Non-pigmented ciliary epithelial cell (primary cell): ENCODE data around the gene TK2.
"Not testable (repeated sequence)": the region's sequence is repeated elsewhere in the genome, so short reads cannot be mapped to it uniquely, and the experiment has no call there.

Source experiments
- DNase-seq: peaks from one replicate; pipeline ENCODE4 v3.0.0-alpha.2; 2010; ENCODE audit warnings: low read depth

TK2 gene

GRCh38 chr16:66549284-66550131 is at the start of gene TK2:
Gene TK2 (minus strand): TSS chr16:66550122. CDS start chr16:66550061, 61 bp downstream.
- no peak for DNase-seq

DNA sequence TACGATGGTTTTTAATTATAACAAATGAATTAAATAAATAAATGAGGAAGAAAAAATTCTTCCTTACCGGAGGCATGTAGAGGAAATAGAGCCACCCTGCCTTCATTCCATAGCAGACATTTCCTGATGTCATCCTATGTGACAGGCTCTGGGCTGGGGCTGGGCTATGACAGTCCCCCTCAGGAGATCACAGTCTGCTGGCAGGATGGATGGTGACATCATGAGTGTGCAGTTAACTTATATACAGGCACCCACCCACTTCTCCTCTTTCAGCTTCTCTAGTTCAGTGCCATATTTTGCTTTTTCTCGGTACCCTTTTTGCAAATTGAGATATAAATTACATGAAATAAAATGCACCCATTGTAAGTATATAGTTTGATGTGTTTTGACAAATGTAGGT is 48.2 kb upstream of the TK2 start:
- no peak for DNase-seq

DNA sequence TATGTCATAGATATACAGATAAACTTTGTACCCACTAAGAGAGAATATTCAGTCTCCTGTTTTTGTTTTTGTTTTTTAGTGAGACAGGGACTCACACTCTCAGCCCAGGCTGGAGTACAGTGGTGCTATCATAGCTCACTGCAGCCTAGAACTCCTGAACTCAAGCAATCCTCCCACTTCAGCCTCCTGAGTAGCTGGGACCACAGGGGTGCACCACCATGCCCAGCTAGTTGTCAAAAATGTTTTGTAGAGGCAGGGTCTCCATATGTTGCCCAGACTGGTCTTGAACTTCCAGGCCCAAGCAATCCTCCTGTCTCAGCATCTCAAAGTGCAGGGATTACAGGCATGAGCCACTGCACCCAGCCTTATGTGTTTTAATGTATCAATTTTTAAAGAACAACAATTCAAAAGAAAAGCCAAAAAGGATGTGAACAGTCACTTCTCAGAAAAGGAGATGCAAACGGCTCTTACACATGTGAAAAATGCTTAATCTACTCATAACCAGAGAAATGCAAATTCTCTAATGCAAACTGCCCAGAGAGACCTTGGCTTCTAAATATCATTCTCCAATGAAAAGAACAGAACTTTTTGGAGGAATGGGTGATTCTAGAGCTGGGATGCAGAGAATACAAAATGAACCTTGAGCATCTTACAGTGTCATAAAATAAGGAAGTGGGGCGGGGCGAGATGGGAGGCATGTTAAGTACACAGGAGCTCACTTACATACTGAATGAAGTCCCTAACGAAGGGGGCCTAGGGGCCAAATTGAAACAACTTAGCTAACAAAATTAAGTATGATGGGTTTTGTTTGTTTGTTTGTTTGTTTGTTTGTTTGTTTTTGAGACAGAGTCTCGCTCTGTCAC is 47.3 kb upstream of the TK2 start:
- DNase-seq: no peak

GRCh38 chr16:66596559-66596958 is 46.6 kb upstream of the TK2 start:
- not testable (repeated sequence) for DNase-seq

GRCh38 chr16:66594739-66595138 is 44.8 kb upstream of the TK2 start:
- no peak for DNase-seq

DNA sequence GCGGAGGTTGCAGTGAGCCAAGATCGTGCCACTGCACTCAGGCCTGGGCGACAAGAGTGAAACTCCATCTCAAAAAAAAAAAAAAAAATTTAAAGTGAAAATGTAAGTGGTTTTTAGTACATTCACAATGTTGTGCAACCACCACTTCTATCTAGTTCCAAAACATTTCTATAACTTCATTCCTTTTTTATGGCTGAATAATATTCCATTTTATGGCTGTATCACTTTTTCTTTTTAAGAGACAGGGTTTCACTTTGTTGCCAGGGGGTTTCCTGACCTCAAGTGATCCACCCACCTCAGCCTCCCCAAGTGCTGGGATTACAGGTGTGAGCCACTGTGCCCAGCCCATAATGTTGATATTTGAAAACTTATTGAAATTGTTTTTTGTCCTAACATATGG is 42.9 kb upstream of the TK2 start:
- DNase-seq: no peak

DNA sequence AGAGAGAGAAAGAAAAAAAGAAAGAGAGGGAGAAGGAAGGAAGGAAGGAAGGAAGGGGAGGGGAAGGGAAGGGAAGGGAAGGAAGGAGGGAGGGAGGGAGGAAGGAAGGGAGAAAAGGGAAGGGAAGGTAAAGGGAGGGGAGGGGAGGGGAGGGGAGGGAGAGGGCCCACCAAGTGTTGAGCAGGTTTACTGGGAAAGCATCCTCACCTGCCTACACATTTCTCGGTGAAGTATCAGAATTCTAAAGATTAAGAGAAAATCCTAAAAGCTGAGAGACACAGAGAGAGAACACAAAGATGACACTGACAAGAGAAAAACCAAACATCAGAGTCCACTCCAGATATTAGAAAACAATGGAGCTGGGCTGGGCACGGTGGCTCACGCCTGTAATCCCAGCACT is 42.3 kb upstream of the TK2 start:
- no peak for DNase-seq

GRCh38 chr16:66591018-66591417 is 41.1 kb upstream of the TK2 start:
- DNase-seq: no peak

DNA sequence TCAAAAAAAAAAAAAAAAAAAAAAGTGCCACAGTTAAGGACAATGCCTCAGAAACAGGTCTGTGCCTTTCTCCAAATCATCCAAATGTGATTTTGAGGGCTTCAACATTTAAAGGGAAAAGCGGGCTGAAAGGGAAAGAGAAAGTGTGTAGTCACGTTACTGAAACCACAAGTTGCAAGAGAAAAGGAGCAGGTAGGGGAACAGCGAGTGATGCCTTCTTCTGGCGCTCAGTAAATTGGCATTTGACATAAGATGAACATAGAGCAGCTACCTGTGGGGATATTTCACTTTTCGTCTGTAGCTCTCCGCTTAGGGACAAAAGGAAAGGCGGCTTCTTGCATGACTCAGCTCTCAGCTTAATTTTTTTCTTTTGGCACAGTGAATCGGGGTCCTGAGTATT is 40.4 kb upstream of the TK2 start:
- DNase-seq: no peak

DNA sequence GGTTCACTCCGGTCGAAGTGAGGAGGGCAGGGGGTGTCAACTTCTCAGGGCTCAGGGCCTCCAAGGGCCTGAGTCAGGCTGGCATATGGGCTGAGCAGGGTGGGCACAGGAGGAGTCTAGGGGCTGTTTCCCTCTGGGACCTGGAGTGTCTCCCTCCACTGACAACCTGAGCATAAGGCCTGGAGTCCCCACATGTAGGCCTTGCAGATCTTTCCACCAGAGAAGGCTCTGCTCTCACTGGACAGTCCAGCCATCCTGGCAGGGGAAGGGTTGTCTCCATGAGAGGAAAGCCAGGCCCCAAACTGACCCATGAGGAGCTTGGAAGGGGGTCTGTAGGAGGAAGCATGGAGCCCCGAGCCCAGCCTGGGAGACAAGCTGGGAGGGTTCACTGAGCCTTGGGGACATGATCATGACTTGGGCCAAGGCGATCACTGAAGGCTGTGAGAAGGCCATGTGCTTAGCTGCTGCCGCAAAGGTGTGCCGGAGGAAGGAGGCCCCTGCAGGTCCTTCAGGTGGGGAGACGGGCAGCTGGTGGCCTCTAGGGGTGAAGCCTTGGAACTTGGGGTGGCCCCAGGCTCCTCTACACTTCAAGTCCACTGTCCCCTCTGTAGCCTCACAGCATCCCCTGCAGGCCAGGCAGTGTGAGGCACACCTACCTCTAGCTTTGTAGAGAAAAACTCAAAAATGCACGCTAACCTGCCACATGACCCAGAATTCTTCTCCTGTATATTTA is 39.2 kb upstream of the TK2 start:
- no peak for DNase-seq

DNA sequence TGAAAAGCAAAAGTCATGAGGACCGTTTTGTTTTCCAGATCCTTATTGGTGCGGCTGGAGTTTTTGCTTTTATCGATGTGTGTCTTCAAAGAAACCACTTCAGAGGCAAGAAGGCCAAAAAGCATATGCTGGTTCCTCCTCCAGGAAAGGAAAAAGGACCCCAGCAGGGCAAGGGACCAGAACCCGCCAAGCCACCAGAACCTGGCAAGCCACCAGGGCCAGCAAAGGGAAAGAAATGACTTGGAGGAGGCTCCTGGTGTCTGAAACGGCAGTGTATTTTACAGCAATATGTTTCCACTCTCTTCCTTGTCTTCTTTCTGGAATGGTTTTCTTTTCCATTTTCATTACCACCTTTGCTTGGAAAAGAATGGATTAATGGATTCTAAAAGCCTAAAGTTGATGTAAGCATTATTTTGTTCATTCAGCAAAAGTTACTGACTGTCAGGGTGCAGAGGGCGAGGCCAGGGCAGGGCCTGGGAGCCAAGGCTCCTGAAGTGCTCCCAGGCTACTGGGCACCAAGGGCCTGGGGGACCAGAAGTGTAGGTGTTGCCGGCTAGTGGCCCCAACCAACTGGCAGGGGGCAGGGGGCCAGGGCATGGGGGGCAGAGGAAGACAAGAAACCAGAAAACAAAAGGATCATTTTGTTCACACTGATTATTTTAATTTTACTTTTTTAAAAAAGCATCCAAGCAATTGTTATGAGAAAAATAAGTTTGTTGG is 38.1 kb upstream of the TK2 start:
- DNase-seq: no peak

DNA sequence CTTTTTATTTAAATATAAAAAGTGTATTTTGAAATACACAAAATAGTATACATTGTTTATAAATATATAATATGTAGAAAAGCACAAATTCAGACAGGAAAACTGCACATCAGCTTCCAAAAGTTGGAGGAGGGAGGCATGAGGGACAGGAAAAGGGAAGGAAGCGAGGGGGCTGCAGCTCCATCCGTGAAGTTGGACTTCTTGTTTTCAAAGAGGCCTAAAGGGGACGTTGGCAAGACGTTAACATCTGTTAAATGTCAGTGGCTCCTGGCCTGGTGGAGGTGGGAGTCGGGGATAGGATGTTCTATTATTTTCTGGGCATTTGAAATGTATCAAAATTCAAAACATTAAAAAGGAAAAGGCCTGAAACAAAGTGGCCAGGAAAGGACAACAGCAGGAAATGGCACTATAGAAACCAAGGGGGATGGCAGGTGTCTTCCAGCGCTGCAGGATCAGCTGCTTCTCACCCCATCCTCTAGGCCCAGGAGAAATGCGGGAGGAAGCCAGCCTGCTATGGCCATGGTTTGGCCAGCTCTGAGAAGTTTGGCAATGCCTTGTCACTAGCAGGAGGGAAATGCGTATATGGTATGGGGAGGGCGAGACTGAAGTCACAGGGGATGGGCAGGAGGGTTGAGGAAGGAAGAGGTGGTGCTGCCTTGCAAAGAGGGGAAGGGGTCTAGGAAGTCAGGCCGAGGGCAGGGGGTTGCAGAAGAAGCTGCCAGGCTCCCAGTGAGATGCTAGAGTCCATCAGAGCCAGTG is 35.7 kb upstream of the TK2 start:
- DNase-seq: no peak

DNA sequence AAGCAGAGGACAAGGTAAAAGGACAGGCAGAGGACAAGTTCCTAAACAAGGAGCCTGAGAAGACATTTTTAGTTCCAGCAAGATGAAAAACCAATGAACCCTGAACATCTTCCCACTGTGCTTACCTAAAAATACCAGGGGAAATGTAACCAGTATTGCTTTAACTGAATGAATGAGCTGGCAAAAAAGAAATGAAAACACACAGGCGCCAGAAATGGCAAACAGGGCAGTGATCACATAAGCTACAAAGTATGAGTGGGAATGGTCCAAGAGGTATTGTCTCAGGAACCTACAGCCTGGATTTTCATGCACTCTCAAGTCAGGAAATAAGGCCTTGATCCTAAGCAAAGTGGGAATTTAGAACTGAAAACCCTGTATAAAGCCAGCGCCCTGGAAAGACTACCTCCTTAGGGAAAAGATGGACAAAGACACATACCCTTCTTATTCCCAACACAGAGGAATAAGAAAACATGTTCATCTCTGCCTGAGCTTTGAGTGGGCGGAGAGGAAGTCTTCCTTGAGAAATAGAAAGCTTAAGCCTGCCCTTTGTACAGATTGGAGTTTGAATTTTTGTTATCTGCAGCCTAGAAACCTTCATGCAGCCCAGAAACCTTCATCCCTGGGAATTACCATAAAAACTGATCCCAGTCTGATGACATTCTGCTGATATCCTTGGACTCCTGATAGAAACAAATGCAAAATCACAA is 31.5 kb upstream of the TK2 start:
- DNase-seq: no peak

- DNase-seq: no peak
Measured at GRCh38 chr16:66580605-66581209, 30.8 kb upstream of the TK2 start.

GRCh38 chr16:66578651-66579531 is 29.0 kb upstream of the TK2 start, which contains the start of gene CMTM2:
Gene CMTM2 (plus strand): TSS chr16:66579463. CDS start chr16:66579608, 145 bp downstream.
- DNase-seq: no peak

GRCh38 chr16:66576296-66576695 is 26.4 kb upstream of the TK2 start:
- DNase-seq: no peak

DNA sequence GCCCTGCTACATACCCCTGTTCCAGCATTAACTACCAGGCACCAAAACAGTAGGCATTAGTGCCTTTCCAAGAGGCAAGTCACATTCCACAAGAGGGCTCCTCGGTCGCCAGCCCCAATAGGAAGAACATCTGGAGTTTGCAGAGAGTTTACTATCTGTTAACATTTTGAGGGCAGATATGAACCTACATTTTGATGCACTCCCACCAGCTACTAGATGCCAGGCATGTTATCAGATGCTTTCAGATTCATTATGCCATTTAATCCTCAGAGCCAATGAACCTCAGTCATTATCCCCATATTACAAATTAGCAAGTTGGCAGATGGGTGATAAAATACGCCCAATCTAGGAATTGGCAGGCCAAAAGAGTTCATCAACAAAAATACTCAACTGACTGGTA is 25.1 kb upstream of the TK2 start:
- DNase-seq: no peak

DNA sequence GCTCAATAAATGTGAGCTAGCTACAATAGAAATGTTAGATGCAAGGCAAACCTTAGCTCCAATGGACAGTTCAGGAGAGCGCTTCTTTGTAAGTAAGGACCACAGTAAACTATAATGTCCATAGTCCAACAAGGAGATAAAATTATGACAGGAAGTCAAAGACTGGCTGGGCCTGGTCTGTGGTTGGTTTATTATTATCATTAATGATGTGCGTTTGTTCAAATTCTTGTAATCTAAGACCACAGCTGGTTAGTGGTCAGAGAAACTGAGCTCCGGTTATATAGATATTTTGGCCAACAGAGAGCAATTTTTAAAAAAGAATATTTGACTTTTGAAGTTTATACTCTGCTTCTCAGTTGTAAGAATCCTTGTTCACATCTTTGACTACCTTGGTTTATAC is 24.6 kb upstream of the TK2 start:
- DNase-seq: no peak

DNA sequence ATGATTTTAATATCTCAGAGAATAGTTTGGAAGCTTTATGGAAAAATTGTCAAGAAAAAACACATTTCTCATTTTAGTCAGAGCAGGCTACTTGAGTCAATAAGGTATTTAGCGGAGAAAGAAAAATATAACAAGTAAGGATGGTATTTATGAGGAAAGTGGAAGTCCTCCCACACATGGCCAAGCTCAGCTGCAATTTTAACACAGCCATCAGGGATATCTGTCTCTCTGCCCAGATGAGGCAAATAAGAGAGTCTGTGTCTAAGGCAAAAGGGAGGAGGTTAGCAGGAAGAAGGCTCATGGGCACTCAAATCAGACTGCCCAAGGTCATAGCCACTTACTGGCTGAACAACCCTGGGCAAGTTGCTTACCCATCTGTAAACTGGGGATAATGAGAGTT is 24.2 kb upstream of the TK2 start:
- DNase-seq: no peak
